GM21786 (cell line): Measurements from ENCODE around the gene LHX4.

Experiments used
- ATAC-seq: cut with Tn5 transposase; IDR thresholded peaks from one replicate; pipeline ENCODE4 v1.9.1; 2021; ENCODE audit not compliant: unreplicated experiment

Gene LHX4

GRCh38 chr1:180241716-180242544 lies 11.9 kb downstream of the LHX4 start:
- no peak for ATAC-seq

- ATAC-seq: no peak
Measured at GRCh38 chr1:180243517-180244221, 13.6 kb downstream of the LHX4 start.

GRCh38 chr1:180244840-180245239 lies 14.8 kb downstream of the LHX4 start:
- no peak for ATAC-seq

- ATAC-seq: no peak
Measured at GRCh38 chr1:180246579-180246978, 16.5 kb downstream of the LHX4 start.

- no peak for ATAC-seq
Measured at GRCh38 chr1:180247061-180247460, 17.0 kb downstream of the LHX4 start.

- ATAC-seq: no peak
Measured at GRCh38 chr1:180247580-180247979, 17.5 kb downstream of the LHX4 start.

- ATAC-seq: no peak
Measured at GRCh38 chr1:180248176-180248575, 18.1 kb downstream of the LHX4 start.

- ATAC-seq: no peak
Measured at GRCh38 chr1:180248731-180249681, 18.9 kb downstream of the LHX4 start.

- ATAC-seq: no peak
Measured at GRCh38 chr1:180249725-180250498, 19.8 kb downstream of the LHX4 start.

- ATAC-seq: no peak
Measured at GRCh38 chr1:180250499-180250770, 20.4 kb downstream of the LHX4 start.

GRCh38 chr1:180250883-180251509 lies 20.9 kb downstream of the LHX4 start:
- ATAC-seq: no peak

GRCh38 chr1:180251526-180252305 lies 21.7 kb downstream of the LHX4 start:
- no peak for ATAC-seq

GRCh38 chr1:180252638-180253536 lies 22.8 kb downstream of the LHX4 start:
- ATAC-seq: peak; percentile 83

- ATAC-seq: no peak
Measured at GRCh38 chr1:180253585-180254495, 23.8 kb downstream of the LHX4 start.

GRCh38 chr1:180254496-180254819 lies 24.4 kb downstream of the LHX4 start:
- ATAC-seq: no peak

GRCh38 chr1:180254854-180255253 lies 24.8 kb downstream of the LHX4 start:
- no peak for ATAC-seq

GRCh38 chr1:180255536-180256340 lies 25.7 kb downstream of the LHX4 start:
- ATAC-seq: no peak
